WTC11 (cell line): Measurements from ENCODE around the gene TIGD1. TPM values are rescaled to one million over a fixed set of nuclear protein-coding genes. Genes with fewer than 3 reads are reported as not detected.

ENCODE experiments used
- ATAC-seq: fragments of 200-7000 bp; cut with Tn5 transposase; 2 replicates; pipeline ENCODE4 v1.10.0; 2021; ENCODE audit warnings: mild to moderate bottlenecking, moderate library complexity
- Bru-seq: library from RNA; stranded (reverse); fragments of 400-500 nt; gene quantifications from one replicate; lab custom pipeline; 2021; lab: Mats Ljungman, UMichigan
- CTCF ChIA-PET: fragments of 300-600 bp; sonication (Branson Sonifier 250); formaldehyde crosslinking; loops from one replicate; lab custom pipeline; 2021; ENCODE audit warnings: antibody characterized with exemption; lab: Charles Lee
- POLR2A ChIA-PET: fragments of 350-600 bp; sonication (Branson Sonifier 250); formaldehyde crosslinking; loops from one replicate; lab custom pipeline; 2021; ENCODE audit warnings: antibody characterized with exemption; lab: Charles Lee
- DNase-seq: peaks from one replicate; pipeline ENCODE4 v3.0.0; 2021; ENCODE audit warnings: low spot score
- H3K27ac Mint-ChIP-seq: 2 replicates; pipeline ENCODE4 v1.8.0; 2021; ENCODE audit warnings: mixed read lengths
- H3K27me3 Mint-ChIP-seq: 2 replicates; pipeline ENCODE4 v1.8.0; 2021; ENCODE audit warnings: low read depth, mild to moderate bottlenecking, moderate library complexity, mixed read lengths
- H3K36me3 Mint-ChIP-seq: 2 replicates; pipeline ENCODE4 v1.8.0; 2021; ENCODE audit warnings: mixed read lengths
- H3K4me1 Mint-ChIP-seq: 2 replicates; pipeline ENCODE4 v1.8.0; 2022; ENCODE audit warnings: mixed read lengths
- H3K4me3 Mint-ChIP-seq: 2 replicates; pipeline ENCODE4 v1.8.0; 2021; ENCODE audit warnings: mild to moderate bottlenecking, moderate library complexity, mixed read lengths
- H3K9me3 Mint-ChIP-seq: 2 replicates; pipeline ENCODE4 v1.8.0; 2021; ENCODE audit warnings: mixed read lengths
- ATF1 ChIP-seq: sonication (generic); formaldehyde crosslinking; IDR thresholded peaks from 2 replicates; pipeline ENCODE4 v1.8.1; 2023; ENCODE audit warnings: mild to moderate bottlenecking, moderate library complexity, missing genetic modification reagents
- CREB1 ChIP-seq: sonication (generic); formaldehyde crosslinking; IDR thresholded peaks from 2 replicates; pipeline ENCODE4 v1.8.0; 2023; ENCODE audit warnings: mild to moderate bottlenecking, missing genetic modification reagents
- FOXJ3 ChIP-seq: sonication (generic); formaldehyde crosslinking; IDR thresholded peaks from 2 replicates; pipeline ENCODE4 v1.9.0; 2021; ENCODE audit warnings: missing genetic modification reagents, mild to moderate bottlenecking, borderline replicate concordance
- FOXP1 ChIP-seq: sonication (generic); formaldehyde crosslinking; IDR thresholded peaks from 2 replicates; pipeline ENCODE4 v1.8.0; 2022; ENCODE audit warnings: missing genetic modification reagents, mild to moderate bottlenecking, moderate library complexity, borderline replicate concordance
- GRHL2 ChIP-seq: fragments of 250-450 bp; sonication (Bioruptor Pico); IDR thresholded peaks from 2 replicates; pipeline ENCODE4 v1.8.0; 2022; ENCODE audit warnings: mild to moderate bottlenecking, moderate library complexity; ENCODE audit not compliant: insufficient replicate concordance, severe bottlenecking
- IRF2 ChIP-seq: sonication (generic); formaldehyde crosslinking; IDR thresholded peaks from 2 replicates; pipeline ENCODE4 v1.8.0; 2022; ENCODE audit warnings: low read depth, missing genetic modification reagents, borderline replicate concordance
- MXD4 ChIP-seq: fragments of 250-450 bp; sonication (Bioruptor Pico); IDR thresholded peaks from 2 replicates; pipeline ENCODE4 v1.8.0; 2021; ENCODE audit warnings: mild to moderate bottlenecking, moderate library complexity, borderline replicate concordance
- MYBL2 ChIP-seq: sonication (generic); formaldehyde crosslinking; IDR thresholded peaks from 2 replicates; pipeline ENCODE4 v1.8.1; 2023; ENCODE audit warnings: mild to moderate bottlenecking, moderate library complexity, missing genetic modification reagents
- NFE2L1 ChIP-seq: sonication (generic); formaldehyde crosslinking; IDR thresholded peaks from 2 replicates; pipeline ENCODE4 v1.8.1; 2023; ENCODE audit warnings: missing genetic modification reagents
- NFYB ChIP-seq: sonication (generic); formaldehyde crosslinking; conservative IDR thresholded peaks from 2 replicates; pipeline ENCODE4 v1.8.0; 2022; ENCODE audit warnings: low read depth, missing genetic modification reagents
- NR1H2 ChIP-seq: sonication (generic); formaldehyde crosslinking; IDR thresholded peaks from 2 replicates; pipeline ENCODE4 v1.9.0; 2021; ENCODE audit warnings: mild to moderate bottlenecking, moderate library complexity, missing genetic modification reagents
- NR3C1 ChIP-seq: sonication (generic); formaldehyde crosslinking; conservative IDR thresholded peaks from 2 replicates; pipeline ENCODE4 v1.8.1; 2023; ENCODE audit warnings: low read depth, mild to moderate bottlenecking, missing genetic modification reagents
- PRRX2 ChIP-seq: fragments of 250-450 bp; sonication (Bioruptor Pico); IDR thresholded peaks from 2 replicates; pipeline ENCODE4 v1.8.0; 2021; ENCODE audit warnings: mild to moderate bottlenecking
- RELA ChIP-seq: sonication (generic); formaldehyde crosslinking; IDR thresholded peaks from 2 replicates; pipeline ENCODE4 v1.8.1; 2022; ENCODE audit warnings: missing genetic modification reagents, mild to moderate bottlenecking, borderline replicate concordance
- TEAD4 ChIP-seq: sonication (generic); formaldehyde crosslinking; IDR thresholded peaks from 2 replicates; pipeline ENCODE4 v1.8.0; 2022; ENCODE audit warnings: mild to moderate bottlenecking, missing genetic modification reagents
- USF2 ChIP-seq: sonication (generic); formaldehyde crosslinking; IDR thresholded peaks from 2 replicates; pipeline ENCODE4 v1.8.1; 2023; ENCODE audit warnings: mild to moderate bottlenecking, missing genetic modification reagents, moderate library complexity
- ZBTB21 ChIP-seq: sonication (generic); formaldehyde crosslinking; IDR thresholded peaks from 2 replicates; pipeline ENCODE4 v1.8.1; 2023; ENCODE audit warnings: mild to moderate bottlenecking, missing genetic modification reagents, borderline replicate concordance
- ZNF232 ChIP-seq: sonication (generic); formaldehyde crosslinking; IDR thresholded peaks from 2 replicates; pipeline ENCODE4 v1.8.0; 2022; ENCODE audit warnings: mild to moderate bottlenecking, missing genetic modification reagents
- ZNF263 ChIP-seq: sonication (generic); formaldehyde crosslinking; IDR thresholded peaks from 2 replicates; pipeline ENCODE4 v1.8.1; 2022; ENCODE audit warnings: low read depth, mild to moderate bottlenecking, moderate library complexity, missing genetic modification reagents
- long read RNA-seq, 3 experiments: library from RNA in 1 of 3; library from capped mRNA in 1 of 3; library from polyadenylated mRNA in 1 of 3; unstranded in 2 of 3; stranded (forward) in 1 of 3; transcript quantifications; one replicate each; pipeline ENCODE4 v2.0.0, GENCODE V29; 2021
- total RNA-seq: library from RNA; stranded (reverse); gene quantifications from 3 replicates; pipeline ENCODE4 v1.2.3, GENCODE V29; 2021
- TF ChIP-seq, protein P1 (sequence below): sonication (generic); formaldehyde crosslinking; IDR thresholded peaks from 2 replicates; pipeline ENCODE4 v1.8.1; 2023; ENCODE audit warnings: mild to moderate bottlenecking, missing genetic modification reagents, moderate library complexity
- TF ChIP-seq, protein P2 (sequence below): sonication (generic); formaldehyde crosslinking; IDR thresholded peaks from 2 replicates; pipeline ENCODE4 v1.8.0; 2023; ENCODE audit warnings: mild to moderate bottlenecking, missing genetic modification reagents
- TF ChIP-seq, protein P3 (sequence below): sonication (generic); formaldehyde crosslinking; IDR thresholded peaks from 2 replicates; pipeline ENCODE4 v1.8.0; 2022; ENCODE audit warnings: mild to moderate bottlenecking, missing genetic modification reagents
- TF ChIP-seq, protein P4 (sequence below): sonication (generic); formaldehyde crosslinking; IDR thresholded peaks from 2 replicates; pipeline ENCODE4 v1.8.1; 2023; ENCODE audit warnings: mild to moderate bottlenecking, missing genetic modification reagents
- TF ChIP-seq, protein P5 (sequence below): fragments of 250-450 bp; sonication (Bioruptor Pico); IDR thresholded peaks from 2 replicates; pipeline ENCODE4 v1.9.0; 2021; ENCODE audit warnings: mild to moderate bottlenecking

TIGD1 gene
- total RNA-seq (5.2 to 9.0 TPM (median 6.1 TPM) in 3 replicates), Bru-seq, nascent RNA (percentile 98 among the genes with signal in this experiment)
- long read RNA-seq, experiment 1, partial matches to known transcripts, result 0 of 7 reads
- long read RNA-seq, experiment 1, other reads (novel, unspliced or antisense), result 5 of 7 reads
- long read RNA-seq, experiment 2, partial matches to known transcripts, result 0 of 4 reads
- long read RNA-seq, experiment 2, other reads (novel, unspliced or antisense), result 1 of 4 reads
- long read RNA-seq, experiment 3, partial matches to known transcripts, result 0 of 2 reads
- long read RNA-seq, experiment 3, other reads (novel, unspliced or antisense), result 1 of 2 reads

DNA sequence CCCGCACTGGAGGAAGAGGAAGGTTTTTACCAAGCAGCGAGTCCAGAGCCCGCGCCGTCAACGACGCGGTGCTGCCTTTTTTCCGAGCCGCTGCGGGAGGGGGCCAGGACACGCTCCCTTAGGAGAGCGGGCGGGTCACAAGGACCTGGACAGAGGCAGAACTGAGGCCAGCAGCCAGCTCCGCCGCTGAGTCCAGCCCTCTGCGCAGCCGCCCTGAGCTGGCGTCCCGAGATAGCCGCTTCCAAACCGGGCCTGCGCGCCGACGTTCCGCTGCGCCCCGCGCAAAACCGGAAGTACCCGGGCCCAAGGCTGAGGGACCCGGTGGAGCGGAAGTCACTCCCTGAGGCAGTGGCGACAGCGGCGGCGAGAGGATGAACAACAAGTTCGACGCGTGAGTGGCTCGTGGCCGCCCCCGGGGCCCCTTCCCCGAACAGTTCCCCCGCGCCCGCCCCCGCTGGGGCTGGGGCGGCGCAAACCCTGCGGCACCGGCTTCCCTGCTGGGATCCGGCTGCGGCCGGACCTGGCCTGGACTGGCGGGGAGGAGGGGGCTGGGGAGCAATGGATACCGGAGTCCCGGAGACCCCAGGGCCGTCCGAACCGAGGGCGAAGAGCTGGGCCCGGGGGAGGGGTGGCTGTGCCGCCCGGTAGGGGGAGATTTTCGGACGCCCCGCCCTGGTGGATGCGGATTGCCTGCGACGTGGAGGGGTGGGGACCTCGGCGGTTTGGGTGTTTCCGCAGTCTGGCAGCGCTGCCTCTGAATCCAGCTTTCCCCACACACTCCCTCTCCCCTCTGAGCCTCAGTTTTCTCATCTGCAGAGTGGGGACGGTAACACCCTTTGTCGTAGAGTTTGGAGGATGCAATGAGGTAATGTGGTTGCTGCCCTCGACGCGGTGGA lies at the start of gene TIGD1, which contains the start of gene EIF4E2:
TSS of gene TIGD1 (minus strand) at position 204 of the 896 bp plus-strand sequence. CDS start 675 bp downstream, outside the sequence.
TSS of gene EIF4E2 (plus strand) at position 336 of the 896 bp plus-strand sequence. CDS start at position 372, 36 bp downstream.
- DNase-seq (peak; percentile 94), ATAC-seq (peak; percentile 94)
- CTCF ChIA-PET, result interaction anchor here (0.6 to 1.5 kb wide), 4 partner anchors 13 to 689 kb away, joined by 3 to 10 read pairs (median 4); no protein-coding TSS in a partner anchor
- Mint-ChIP-seq H3K27ac (peak within 1 kb of the TSS; percentile 95), H3K9me3 (peaks cover 10% of the 10 kb centered on the region), H3K27me3 (peaks cover 3% of the 10 kb centered on the region), H3K4me3 (peak within 1 kb of the TSS; percentile 95), H3K36me3 (peaks cover 36% of the 10 kb centered on the region), H3K4me1 (peaks cover 13% of the 10 kb centered on the region)
- POLR2A ChIA-PET, result interaction anchor here (0.6 to 1.4 kb wide), 4 partner anchors 11 to 48 kb away, joined by 3 to 6 read pairs (median 3); partner anchors contain the start of gene CHRNG
- TF ChIP-seq FOXJ3 (CRISPR knock-in tag), result 0 out of 2 replicates have a peak, but pooled peaks have one; percentile 42
- TF ChIP-seq NFYB (CRISPR knock-in tag), result peak; percentile 49; the same call in 1 of the 2 replicates
- TF ChIP-seq FOXP1 (CRISPR knock-in tag), result peak; percentile 78
- peak; percentile 51; the same call in 1 of the 2 replicates for TF ChIP-seq USF2 (CRISPR knock-in tag)
- TF ChIP-seq, protein P1, sequence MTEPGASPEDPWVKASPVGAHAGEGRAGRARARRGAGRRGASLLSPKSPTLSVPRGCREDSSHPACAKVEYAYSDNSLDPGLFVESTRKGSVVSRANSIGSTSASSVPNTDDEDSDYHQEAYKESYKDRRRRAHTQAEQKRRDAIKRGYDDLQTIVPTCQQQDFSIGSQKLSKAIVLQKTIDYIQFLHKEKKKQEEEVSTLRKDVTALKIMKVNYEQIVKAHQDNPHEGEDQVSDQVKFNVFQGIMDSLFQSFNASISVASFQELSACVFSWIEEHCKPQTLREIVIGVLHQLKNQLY, result 0 out of 2 replicates have a peak, but pooled peaks have one; percentile 80
- TF ChIP-seq, protein P2, sequence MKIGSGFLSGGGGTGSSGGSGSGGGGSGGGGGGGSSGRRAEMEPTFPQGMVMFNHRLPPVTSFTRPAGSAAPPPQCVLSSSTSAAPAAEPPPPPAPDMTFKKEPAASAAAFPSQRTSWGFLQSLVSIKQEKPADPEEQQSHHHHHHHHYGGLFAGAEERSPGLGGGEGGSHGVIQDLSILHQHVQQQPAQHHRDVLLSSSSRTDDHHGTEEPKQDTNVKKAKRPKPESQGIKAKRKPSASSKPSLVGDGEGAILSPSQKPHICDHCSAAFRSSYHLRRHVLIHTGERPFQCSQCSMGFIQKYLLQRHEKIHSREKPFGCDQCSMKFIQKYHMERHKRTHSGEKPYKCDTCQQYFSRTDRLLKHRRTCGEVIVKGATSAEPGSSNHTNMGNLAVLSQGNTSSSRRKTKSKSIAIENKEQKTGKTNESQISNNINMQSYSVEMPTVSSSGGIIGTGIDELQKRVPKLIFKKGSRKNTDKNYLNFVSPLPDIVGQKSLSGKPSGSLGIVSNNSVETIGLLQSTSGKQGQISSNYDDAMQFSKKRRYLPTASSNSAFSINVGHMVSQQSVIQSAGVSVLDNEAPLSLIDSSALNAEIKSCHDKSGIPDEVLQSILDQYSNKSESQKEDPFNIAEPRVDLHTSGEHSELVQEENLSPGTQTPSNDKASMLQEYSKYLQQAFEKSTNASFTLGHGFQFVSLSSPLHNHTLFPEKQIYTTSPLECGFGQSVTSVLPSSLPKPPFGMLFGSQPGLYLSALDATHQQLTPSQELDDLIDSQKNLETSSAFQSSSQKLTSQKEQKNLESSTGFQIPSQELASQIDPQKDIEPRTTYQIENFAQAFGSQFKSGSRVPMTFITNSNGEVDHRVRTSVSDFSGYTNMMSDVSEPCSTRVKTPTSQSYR (CRISPR knock-in tag), result peak; percentile 82; the same call in 1 of the 2 replicates
- no peak for TF ChIP-seq RELA (CRISPR knock-in tag)
- TF ChIP-seq ZNF263, result no peak
- TF ChIP-seq GRHL2 (CRISPR knock-in tag), result no peak
- TF ChIP-seq ZNF232 (CRISPR knock-in tag), result peak; percentile 90; the same call in 1 of the 2 replicates
- TF ChIP-seq NR1H2, result peak; percentile 57; the same call in 1 of the 2 replicates
- peak; percentile 87 for TF ChIP-seq ZBTB21
- no peak for TF ChIP-seq PRRX2 (CRISPR knock-in tag)
- TF ChIP-seq NFE2L1 (CRISPR knock-in tag), result no peak; the same call in 1 of the 2 replicates
- peak; percentile 46; the same call in 1 of the 2 replicates for TF ChIP-seq ATF1
- TF ChIP-seq TEAD4 (CRISPR knock-in tag), result 0 out of 2 replicates have a peak, but pooled peaks have one; percentile 48
- TF ChIP-seq CREB1 (CRISPR knock-in tag), result peak; percentile 74; the same call in 1 of the 2 replicates
- TF ChIP-seq, protein P3, sequence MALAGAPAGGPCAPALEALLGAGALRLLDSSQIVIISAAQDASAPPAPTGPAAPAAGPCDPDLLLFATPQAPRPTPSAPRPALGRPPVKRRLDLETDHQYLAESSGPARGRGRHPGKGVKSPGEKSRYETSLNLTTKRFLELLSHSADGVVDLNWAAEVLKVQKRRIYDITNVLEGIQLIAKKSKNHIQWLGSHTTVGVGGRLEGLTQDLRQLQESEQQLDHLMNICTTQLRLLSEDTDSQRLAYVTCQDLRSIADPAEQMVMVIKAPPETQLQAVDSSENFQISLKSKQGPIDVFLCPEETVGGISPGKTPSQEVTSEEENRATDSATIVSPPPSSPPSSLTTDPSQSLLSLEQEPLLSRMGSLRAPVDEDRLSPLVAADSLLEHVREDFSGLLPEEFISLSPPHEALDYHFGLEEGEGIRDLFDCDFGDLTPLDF (CRISPR knock-in tag), result peak; percentile 87; the same call in 1 of the 2 replicates
- no peak; the same call in 1 of the 2 replicates for TF ChIP-seq NR3C1 (CRISPR knock-in tag)
- TF ChIP-seq, protein P4, sequence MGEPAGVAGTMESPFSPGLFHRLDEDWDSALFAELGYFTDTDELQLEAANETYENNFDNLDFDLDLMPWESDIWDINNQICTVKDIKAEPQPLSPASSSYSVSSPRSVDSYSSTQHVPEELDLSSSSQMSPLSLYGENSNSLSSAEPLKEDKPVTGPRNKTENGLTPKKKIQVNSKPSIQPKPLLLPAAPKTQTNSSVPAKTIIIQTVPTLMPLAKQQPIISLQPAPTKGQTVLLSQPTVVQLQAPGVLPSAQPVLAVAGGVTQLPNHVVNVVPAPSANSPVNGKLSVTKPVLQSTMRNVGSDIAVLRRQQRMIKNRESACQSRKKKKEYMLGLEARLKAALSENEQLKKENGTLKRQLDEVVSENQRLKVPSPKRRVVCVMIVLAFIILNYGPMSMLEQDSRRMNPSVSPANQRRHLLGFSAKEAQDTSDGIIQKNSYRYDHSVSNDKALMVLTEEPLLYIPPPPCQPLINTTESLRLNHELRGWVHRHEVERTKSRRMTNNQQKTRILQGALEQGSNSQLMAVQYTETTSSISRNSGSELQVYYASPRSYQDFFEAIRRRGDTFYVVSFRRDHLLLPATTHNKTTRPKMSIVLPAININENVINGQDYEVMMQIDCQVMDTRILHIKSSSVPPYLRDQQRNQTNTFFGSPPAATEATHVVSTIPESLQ (CRISPR knock-in tag), result no peak
- TF ChIP-seq, protein P5, sequence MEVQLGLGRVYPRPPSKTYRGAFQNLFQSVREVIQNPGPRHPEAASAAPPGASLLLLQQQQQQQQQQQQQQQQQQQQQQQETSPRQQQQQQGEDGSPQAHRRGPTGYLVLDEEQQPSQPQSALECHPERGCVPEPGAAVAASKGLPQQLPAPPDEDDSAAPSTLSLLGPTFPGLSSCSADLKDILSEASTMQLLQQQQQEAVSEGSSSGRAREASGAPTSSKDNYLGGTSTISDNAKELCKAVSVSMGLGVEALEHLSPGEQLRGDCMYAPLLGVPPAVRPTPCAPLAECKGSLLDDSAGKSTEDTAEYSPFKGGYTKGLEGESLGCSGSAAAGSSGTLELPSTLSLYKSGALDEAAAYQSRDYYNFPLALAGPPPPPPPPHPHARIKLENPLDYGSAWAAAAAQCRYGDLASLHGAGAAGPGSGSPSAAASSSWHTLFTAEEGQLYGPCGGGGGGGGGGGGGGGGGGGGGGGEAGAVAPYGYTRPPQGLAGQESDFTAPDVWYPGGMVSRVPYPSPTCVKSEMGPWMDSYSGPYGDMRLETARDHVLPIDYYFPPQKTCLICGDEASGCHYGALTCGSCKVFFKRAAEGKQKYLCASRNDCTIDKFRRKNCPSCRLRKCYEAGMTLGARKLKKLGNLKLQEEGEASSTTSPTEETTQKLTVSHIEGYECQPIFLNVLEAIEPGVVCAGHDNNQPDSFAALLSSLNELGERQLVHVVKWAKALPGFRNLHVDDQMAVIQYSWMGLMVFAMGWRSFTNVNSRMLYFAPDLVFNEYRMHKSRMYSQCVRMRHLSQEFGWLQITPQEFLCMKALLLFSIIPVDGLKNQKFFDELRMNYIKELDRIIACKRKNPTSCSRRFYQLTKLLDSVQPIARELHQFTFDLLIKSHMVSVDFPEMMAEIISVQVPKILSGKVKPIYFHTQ, result no peak
- TF ChIP-seq MXD4 (CRISPR knock-in tag), result no peak
- TF ChIP-seq IRF2 (CRISPR knock-in tag), result no peak
- peak; percentile 62; the same call in 1 of the 2 replicates for TF ChIP-seq MYBL2 (CRISPR knock-in tag)
